ENCODE results near the gene GLI1. TPM values are rescaled to one million over a fixed set of nuclear protein-coding genes. Genes with fewer than 3 reads are reported as not detected.

GLI1 gene
- polyA plus RNA-seq, 1 donor from 2014 or later = 4.2 TPM

DNA sequence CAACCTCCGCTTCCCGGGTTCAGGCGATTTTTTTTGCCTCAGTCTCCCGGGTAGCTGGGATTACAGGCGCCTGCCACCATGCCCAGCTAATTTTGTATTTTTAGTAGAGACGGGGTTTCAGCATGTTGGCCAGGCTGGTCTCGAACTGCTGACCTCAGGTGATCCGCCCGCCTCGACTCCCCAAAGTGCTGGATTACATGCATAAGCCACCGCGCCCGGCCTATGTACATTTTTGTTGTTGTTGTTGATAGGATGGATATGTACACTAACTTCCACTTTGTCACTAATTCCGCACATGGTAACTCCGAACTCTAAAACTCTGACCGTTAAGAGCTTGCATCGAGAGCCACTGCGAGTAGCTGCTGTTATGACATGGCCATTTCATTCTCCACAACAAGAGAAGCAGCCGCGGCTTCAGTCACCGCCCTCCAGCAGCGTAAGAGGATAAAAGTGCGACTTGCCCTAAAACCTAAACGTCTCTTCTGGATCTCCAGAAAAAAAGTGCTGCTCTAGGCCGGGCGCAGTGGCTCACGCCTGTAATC is 27.5 kb downstream of the GLI1 start:
- Histone ChIP-seq H3K4me3 (ENCODE audit: low read length) (no peak overlapping the region), H3K9ac (ENCODE audit: low read length) (no peak overlapping the region), H3K27ac (ENCODE audit: low read length) (peak overlapping the region; percentile 31), H3F3A (ENCODE audit: insufficient read depth, low read length, poor library complexity, severe bottlenecking) (no peaks in the 10 kb centered on the region), H3K27me3 (ENCODE audit: insufficient read depth, low read depth, low read length) (no peaks in the 10 kb centered on the region), H3K9me2 (ENCODE audit: insufficient read depth, low read length) (no peaks in the 10 kb centered on the region), H4K20me1 (ENCODE audit: insufficient read depth) (no peaks in the 10 kb centered on the region), H3K9me3 (ENCODE audit: low read length) (no peaks in the 10 kb centered on the region), H3K36me3 (ENCODE audit: insufficient read depth, low read length) (no peaks in the 10 kb centered on the region), H3K4me2 (ENCODE audit: low read length) (no peak overlapping the region), H3K79me2 (replicated peaks; ENCODE audit: insufficient read depth, low read length) (peaks cover 15% of the 10 kb centered on the region), H2AFZ (ENCODE audit: low read depth, low read length) (peak overlapping the region; percentile 33)
- TF ChIP-seq EP300 (conservative IDR thresholded peaks at IDR 0.05; ENCODE audit: poor library complexity, severe bottlenecking) (no peak), RAD21 (conservative IDR thresholded peaks at IDR 0.05) (no peak), SMC3 (conservative IDR thresholded peaks at IDR 0.05; ENCODE audit: poor library complexity) (no peak), EZH2 (IDR thresholded peaks at IDR 0.05; ENCODE audit: borderline replicate concordance, insufficient read depth, low read length, poor library complexity, severe bottlenecking) (no peak), TAF1 (IDR thresholded peaks at IDR 0.05; ENCODE audit: low read depth) (no peak), MXI1 (conservative IDR thresholded peaks at IDR 0.05; ENCODE audit: poor library complexity, severe bottlenecking) (no peak), POLR2AphosphoS5 (IDR thresholded peaks at IDR 0.05) (no peak)
- TF ChIP-seq, protein P1, sequence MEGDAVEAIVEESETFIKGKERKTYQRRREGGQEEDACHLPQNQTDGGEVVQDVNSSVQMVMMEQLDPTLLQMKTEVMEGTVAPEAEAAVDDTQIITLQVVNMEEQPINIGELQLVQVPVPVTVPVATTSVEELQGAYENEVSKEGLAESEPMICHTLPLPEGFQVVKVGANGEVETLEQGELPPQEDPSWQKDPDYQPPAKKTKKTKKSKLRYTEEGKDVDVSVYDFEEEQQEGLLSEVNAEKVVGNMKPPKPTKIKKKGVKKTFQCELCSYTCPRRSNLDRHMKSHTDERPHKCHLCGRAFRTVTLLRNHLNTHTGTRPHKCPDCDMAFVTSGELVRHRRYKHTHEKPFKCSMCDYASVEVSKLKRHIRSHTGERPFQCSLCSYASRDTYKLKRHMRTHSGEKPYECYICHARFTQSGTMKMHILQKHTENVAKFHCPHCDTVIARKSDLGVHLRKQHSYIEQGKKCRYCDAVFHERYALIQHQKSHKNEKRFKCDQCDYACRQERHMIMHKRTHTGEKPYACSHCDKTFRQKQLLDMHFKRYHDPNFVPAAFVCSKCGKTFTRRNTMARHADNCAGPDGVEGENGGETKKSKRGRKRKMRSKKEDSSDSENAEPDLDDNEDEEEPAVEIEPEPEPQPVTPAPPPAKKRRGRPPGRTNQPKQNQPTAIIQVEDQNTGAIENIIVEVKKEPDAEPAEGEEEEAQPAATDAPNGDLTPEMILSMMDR (IDR thresholded peaks at IDR 0.05; ENCODE audit: poor library complexity, severe bottlenecking) = no peak
- TF ChIP-seq, protein P2, sequence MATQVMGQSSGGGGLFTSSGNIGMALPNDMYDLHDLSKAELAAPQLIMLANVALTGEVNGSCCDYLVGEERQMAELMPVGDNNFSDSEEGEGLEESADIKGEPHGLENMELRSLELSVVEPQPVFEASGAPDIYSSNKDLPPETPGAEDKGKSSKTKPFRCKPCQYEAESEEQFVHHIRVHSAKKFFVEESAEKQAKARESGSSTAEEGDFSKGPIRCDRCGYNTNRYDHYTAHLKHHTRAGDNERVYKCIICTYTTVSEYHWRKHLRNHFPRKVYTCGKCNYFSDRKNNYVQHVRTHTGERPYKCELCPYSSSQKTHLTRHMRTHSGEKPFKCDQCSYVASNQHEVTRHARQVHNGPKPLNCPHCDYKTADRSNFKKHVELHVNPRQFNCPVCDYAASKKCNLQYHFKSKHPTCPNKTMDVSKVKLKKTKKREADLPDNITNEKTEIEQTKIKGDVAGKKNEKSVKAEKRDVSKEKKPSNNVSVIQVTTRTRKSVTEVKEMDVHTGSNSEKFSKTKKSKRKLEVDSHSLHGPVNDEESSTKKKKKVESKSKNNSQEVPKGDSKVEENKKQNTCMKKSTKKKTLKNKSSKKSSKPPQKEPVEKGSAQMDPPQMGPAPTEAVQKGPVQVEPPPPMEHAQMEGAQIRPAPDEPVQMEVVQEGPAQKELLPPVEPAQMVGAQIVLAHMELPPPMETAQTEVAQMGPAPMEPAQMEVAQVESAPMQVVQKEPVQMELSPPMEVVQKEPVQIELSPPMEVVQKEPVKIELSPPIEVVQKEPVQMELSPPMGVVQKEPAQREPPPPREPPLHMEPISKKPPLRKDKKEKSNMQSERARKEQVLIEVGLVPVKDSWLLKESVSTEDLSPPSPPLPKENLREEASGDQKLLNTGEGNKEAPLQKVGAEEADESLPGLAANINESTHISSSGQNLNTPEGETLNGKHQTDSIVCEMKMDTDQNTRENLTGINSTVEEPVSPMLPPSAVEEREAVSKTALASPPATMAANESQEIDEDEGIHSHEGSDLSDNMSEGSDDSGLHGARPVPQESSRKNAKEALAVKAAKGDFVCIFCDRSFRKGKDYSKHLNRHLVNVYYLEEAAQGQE (IDR thresholded peaks at IDR 0.05; ENCODE audit: borderline replicate concordance) = no peak

DNA sequence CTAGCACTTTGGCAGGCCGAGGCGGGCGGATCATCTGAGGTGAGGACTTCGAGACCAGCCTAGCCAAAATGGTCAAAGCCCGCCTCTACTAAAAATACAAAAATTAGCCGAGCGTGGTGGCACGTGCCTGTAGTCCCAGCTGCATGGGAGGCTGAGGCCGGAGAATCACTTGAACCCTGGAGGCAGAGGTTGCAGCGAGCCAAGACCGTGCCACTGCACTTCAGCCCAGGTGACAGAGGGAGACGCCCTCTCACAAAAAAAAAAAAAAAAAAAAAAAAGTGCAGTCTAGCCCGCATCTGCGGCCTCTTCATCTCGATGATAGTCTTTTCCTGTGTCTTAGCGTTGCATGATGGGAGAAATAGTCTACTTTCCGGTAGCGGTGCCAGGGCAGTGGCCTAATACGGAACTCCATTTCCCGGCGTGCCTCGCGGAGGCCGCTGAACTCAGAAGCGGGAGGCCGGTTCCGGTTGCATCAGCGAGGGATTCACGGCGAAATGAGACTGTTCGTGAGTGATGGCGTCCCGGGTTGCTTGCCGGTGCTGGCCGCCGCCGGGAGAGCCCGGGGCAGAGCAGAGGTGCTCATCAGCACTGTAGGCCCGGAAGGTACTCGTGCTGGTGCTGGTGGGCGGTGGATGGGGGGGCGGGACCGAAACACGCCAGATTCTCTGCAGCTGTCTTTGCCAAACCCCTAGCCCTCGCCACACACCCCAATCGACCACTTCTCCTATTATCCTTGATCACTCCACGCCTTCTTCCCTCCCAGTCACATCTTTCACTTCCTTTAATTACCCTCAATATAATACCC is 28.2 kb downstream of the GLI1 start, which contains the start of gene MARS1:
Gene MARS1, plus strand, starts transcription at position 472 of the 805 bp plus-strand sequence. Its CDS starts 23 bp downstream, at position 495.
- Histone ChIP-seq H3K9me2 (ENCODE audit: insufficient read depth, low read length) (no peaks in the 10 kb centered on the region), H2AFZ (ENCODE audit: low read depth, low read length) (peak within 1 kb of the TSS; percentile 33)

More for the DNA sequence above, 28.2 kb downstream of the GLI1 start, which contains the start of gene MARS1:
- Histone ChIP-seq H3K36me3 (ENCODE audit: insufficient read depth, low read length) (peaks cover 2% of the 10 kb centered on the region), H3K27me3 (ENCODE audit: insufficient read depth, low read depth, low read length) (no peaks in the 10 kb centered on the region), H3K9ac (ENCODE audit: low read length) (peak within 1 kb of the TSS; percentile 80), H3K27ac (ENCODE audit: low read length) (peak within 1 kb of the TSS; percentile 66), H4K20me1 (ENCODE audit: insufficient read depth) (no peaks in the 10 kb centered on the region), H3F3A (ENCODE audit: insufficient read depth, low read length, poor library complexity, severe bottlenecking) (no peaks in the 10 kb centered on the region), H3K4me2 (ENCODE audit: low read length) (peak within 1 kb of the TSS; percentile 99), H3K4me3 (ENCODE audit: low read length) (peak within 1 kb of the TSS; percentile 85), H3K79me2 (replicated peaks; ENCODE audit: insufficient read depth, low read length) (peaks cover 15% of the 10 kb centered on the region), H3K9me3 (ENCODE audit: low read length) (no peaks in the 10 kb centered on the region)
- TF ChIP-seq, protein P2 (IDR thresholded peaks at IDR 0.05; ENCODE audit: borderline replicate concordance) = no peak
- TF ChIP-seq, protein P1 (IDR thresholded peaks at IDR 0.05; ENCODE audit: poor library complexity, severe bottlenecking) = peak; percentile 62
- peak; percentile 83 for TF ChIP-seq TAF1 (IDR thresholded peaks at IDR 0.05; ENCODE audit: low read depth)
- peak; percentile 86 for TF ChIP-seq MXI1 (conservative IDR thresholded peaks at IDR 0.05; ENCODE audit: poor library complexity, severe bottlenecking)
- peak; percentile 94 for TF ChIP-seq POLR2AphosphoS5 (IDR thresholded peaks at IDR 0.05)

Data from neural cell (in vitro differentiated cells).